GM18517 (cell line): Measurements from ENCODE around the gene RHOD.

Experiments
- ATAC-seq: cut with Tn5 transposase; IDR thresholded peaks from one replicate; pipeline ENCODE4 v1.9.1; 2021; ENCODE audit warnings: mild to moderate bottlenecking, moderate library complexity; ENCODE audit not compliant: unreplicated experiment

The RHOD gene

GRCh38 chr11:67031791-67032561 lies 24.7 kb upstream of the RHOD start:
- no peak for ATAC-seq

GRCh38 chr11:67032830-67033551 lies 23.7 kb upstream of the RHOD start:
- no peak for ATAC-seq

- ATAC-seq = no peak
Measured at GRCh38 chr11:67033661-67034166, 22.9 kb upstream of the RHOD start.

- no peak for ATAC-seq
Measured at GRCh38 chr11:67034350-67034749, 22.3 kb upstream of the RHOD start.

GRCh38 chr11:67040147-67040546 lies 16.5 kb upstream of the RHOD start:
- no peak for ATAC-seq

GRCh38 chr11:67041602-67042001 lies 15.0 kb upstream of the RHOD start:
- ATAC-seq = no peak

DNA sequence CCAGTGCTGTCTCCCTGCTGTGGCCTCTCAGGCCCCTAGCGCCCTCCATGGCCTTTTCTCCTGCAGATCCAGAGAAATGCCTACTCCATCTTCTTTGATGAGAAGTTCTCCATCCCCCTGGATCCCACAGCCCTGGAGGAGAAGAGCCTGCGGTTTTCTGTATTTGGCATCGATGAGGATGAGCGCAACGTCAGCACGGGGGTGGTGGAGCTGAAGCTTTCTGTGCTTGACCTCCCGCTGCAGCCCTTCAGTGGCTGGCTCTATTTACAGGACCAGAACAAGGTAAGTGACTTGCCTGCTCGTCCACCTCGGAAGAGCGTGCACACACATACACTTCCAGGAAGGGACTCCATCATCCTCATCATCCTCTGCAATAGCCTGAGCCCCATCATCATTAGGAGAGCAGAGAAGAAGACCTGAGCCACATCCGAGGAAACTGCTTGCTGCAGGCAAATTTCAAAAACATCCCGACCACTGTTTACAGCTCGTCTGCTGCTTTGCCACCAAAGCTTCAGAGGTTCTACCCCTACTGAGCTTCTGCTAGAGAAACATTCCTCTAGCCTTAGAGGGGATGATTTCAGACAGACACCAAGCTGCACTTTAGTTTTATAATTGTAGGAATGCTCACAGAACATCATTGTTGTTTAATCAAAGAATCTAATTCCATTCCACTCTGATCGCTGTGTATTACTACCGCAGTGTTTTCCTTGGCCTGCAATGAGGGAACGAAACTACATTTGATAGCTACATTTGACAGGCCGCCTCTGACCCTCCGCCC lies 12.9 kb upstream of the RHOD start:
- ATAC-seq = no peak

DNA sequence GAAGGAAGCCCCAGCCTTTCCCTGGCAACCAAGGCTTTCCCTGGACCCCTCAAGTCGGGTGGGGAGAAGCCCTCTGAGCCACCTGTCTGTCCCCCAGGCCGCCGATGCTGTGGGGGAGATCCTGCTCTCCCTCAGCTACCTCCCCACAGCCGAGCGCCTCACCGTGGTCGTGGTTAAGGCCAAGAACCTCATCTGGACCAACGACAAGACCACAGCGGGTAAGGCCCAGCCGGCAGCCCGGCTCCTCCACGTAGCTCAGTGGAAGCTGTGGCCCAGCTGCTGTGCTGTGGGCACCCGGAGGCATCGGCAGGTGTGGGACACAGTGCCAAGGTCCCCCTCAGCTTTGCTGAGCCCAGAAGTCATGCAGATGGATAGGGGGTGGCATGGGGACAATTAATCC lies 12.2 kb upstream of the RHOD start:
- no peak for ATAC-seq

GRCh38 chr11:67045314-67045713 lies 11.3 kb upstream of the RHOD start:
- ATAC-seq = no peak

DNA sequence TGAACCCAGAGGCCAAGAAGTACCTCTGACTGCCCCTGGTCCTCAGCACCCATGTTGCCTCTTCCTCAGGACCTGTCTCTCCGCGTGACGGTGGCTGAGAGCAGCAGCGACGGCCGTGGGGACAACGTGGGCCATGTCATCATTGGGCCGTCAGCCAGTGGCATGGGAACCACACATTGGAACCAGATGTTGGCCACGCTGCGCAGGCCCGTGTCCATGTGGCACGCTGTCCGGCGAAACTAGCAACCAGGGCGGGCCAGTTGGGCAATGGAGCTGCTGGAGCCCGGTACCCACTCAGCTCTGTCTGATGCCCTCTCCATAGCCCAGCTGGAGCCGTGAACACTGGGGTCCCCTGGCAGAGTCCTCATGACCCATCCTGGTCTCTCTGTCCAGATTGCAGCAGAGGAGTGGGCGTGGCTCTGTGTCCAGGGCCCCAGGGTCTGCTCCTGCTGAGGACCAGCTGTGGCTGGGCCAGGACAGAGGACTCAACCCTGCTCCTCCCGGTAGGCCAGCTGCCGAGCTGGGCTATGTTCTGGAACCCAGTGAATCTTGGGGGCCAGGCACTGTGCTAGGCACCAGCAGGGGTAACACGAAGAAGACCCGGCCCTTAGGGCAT lies 8.0 kb upstream of the RHOD start:
- no peak for ATAC-seq

- ATAC-seq = no peak
Measured at GRCh38 chr11:67050139-67050538, 6.5 kb upstream of the RHOD start.

DNA sequence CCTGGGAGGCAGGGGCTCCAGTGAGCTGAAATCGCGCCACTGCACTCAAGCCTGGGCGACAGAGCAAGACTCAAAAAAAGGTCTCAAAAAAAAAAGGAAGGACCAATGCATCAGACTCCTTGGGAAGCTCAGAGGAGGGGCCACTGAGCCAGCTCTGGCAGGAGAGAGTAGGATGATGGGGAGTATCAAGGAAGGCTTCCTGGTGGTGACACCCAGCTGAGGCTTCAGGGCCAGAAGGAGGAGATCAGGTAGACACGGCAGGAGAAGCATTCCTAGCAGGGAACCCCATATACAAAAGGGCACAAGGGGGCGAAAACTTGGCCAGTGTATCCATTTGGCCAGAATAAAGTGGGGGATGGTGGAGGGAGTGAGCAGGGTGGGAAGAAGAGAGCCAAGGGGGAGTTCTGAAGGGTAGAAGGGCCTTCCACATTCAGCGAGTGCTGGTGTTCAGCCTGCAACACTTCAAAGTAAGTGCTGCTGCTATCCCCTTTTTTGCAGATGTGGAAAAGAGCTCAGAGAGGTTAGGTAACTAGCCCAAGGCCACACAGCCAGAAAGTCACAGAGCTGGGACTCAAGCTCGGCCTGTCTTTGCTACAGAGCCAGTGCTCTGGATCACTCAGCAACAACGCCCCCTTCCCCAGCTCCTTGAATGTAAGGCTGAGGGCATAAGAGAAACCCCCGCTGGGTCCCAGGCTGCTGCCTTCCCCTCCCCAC lies 5.3 kb upstream of the RHOD start:
- no peak for ATAC-seq

DNA sequence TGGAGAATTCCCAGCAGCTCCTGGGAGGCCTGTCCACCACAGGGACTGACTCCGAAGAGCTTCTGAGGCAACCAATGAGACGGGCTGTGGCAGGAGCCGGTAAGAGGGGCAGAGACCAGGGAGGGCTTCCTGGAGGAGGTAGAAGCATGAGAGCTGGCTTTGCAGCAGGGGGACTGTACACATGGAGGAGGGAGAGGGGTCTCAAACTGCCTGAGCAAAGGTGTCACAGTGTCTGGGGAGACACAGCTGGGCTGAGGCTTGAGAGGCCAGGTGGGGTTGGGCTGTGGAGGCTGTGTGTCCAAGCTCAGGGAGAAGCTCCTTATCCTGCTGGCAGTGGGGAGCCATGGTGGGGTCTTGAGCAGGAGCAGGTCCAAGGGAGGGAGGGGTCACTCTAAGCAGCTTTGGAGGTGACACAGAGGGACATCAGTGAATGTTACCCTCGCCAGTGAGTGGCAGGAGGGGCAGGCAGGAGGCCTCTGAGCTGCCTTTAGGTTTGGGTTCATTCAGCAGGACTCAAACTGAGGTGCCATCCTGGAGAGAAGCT lies 4.6 kb upstream of the RHOD start:
- no peak for ATAC-seq

- ATAC-seq = no peak
Measured at GRCh38 chr11:67052891-67053290, 3.8 kb upstream of the RHOD start.

GRCh38 chr11:67053896-67054329 lies 2.7 kb upstream of the RHOD start:
- no peak for ATAC-seq

DNA sequence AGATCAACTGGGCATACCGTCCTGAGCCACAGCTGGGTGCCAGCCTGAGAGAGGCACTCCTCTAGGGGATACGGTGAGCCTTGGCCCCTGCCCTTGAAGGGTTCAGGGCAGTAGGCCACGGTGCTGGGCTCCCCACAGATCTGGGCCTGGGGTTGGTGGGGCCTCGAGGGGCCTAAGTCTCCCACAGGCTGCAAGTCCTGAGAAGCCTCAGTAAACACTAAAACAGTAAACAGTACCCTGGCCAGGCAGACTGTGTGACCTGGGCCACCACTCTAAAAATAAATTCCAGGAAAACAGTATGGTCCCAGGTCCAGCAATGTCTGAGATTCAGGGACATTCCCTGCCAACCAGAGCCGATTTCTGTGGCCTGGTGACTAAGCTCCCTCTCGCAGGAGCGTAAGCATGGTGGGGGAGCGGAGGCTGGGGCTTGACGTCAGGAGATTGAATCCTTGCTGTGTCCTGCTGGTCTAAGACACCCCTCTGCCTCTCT lies 2.3 kb upstream of the RHOD start:
- ATAC-seq = no peak

GRCh38 chr11:67054836-67055523 lies 1.7 kb upstream of the RHOD start:
- ATAC-seq = no peak

GRCh38 chr11:67055812-67056211 lies 835 bp upstream of the RHOD start:
- no peak for ATAC-seq

GRCh38 chr11:67057205-67057672 lies 592 bp downstream of the RHOD start:
- no peak for ATAC-seq
